ENCODE measurements around the gene TRMT61A.

GRCh38 chr14:103551338-103551762, 22.4 kb downstream of the TRMT61A start:
- TF ChIP-seq SNAPC4 (CRISPR knock-in tag; IDR thresholded peaks at IDR 0.05) = no peak
- TF ChIP-seq ZSCAN20 (CRISPR knock-in tag; IDR thresholded peaks at IDR 0.05; ENCODE audit: borderline replicate concordance) = no peak
- TF ChIP-seq NR2F6 (IDR thresholded peaks at IDR 0.05) = no peak
- no peak for TF ChIP-seq NR2F6 (CRISPR knock-in tag; IDR thresholded peaks at IDR 0.05)
- TF ChIP-seq ZNF274 (CRISPR knock-in tag; IDR thresholded peaks at IDR 0.05) = no peak
- no peak for TF ChIP-seq SETDB1 (CRISPR knock-in tag; IDR thresholded peaks at IDR 0.05; ENCODE audit: borderline replicate concordance)
- TF ChIP-seq KDM5B (CRISPR knock-in tag; IDR thresholded peaks at IDR 0.05; ENCODE audit: borderline replicate concordance) = no peak
- no peak for TF ChIP-seq MXI1 (IDR thresholded peaks at IDR 0.05; ENCODE audit: borderline replicate concordance, low read depth, low read length)
- TF ChIP-seq GFI1 (CRISPR knock-in tag; IDR thresholded peaks at IDR 0.05; ENCODE audit: borderline replicate concordance) = no peak
- TF ChIP-seq DNMT1 (CRISPR knock-in tag; IDR thresholded peaks at IDR 0.05) = no peak
- TF ChIP-seq POLR2A (IDR thresholded peaks at IDR 0.05; ENCODE audit: insufficient read depth in 1 of 2, low read depth in 2 of 2, low read length in 2 of 2) = no peak
- TF ChIP-seq HNF4A (CRISPR knock-in tag; IDR thresholded peaks at IDR 0.05) = no peak
